B cell (primary cell): ENCODE measurements around the gene POLN. TPM values are rescaled to one million over a fixed set of nuclear protein-coding genes. Genes with fewer than 3 reads are reported as not detected.

Experiments used
- ATAC-seq: fragments of 200-7000 bp; cut with Tn5 transposase; one replicate; pipeline ENCODE4 v1.10.0; 2021; ENCODE audit warnings: low read depth, mild to moderate bottlenecking, moderate number of reproducible peaks, moderate library complexity
- CTCF ChIA-PET: fragments of 350-600 bp; sonication (Branson Sonifier 250); formaldehyde crosslinking; loops from one replicate; lab custom pipeline; 2021; ENCODE audit warnings: antibody characterized with exemption, inconsistent platforms; lab: Charles Lee
- POLR2A ChIA-PET: fragments of 350-600 bp; sonication (Branson Sonifier 250); formaldehyde crosslinking; loops from one replicate; lab custom pipeline; 2021; ENCODE audit warnings: antibody characterized with exemption; lab: Charles Lee
- DNase-seq: peaks from one replicate; pipeline ENCODE4 v3.0.0; 2013
- H2AFZ ChIP-seq: 2 replicates; pipeline ENCODE4 v1.6.1; 2012; ENCODE audit warnings: mild to moderate bottlenecking, low read depth, low read length; ENCODE audit not compliant: insufficient read depth, poor library complexity, severe bottlenecking
- H3K27ac ChIP-seq, 2 donors: 1 replicate in 1 of 2; 2 replicates in 1 of 2; pipeline ENCODE4 v1.5.1; 2012 to 2013; ENCODE audit warnings: low read length in 2 of 2, mild to moderate bottlenecking in 2 of 2, moderate library complexity in 1 of 2
- H3K27me3 ChIP-seq, 4 experiments: fragments of 200-600 bp in 1 of 4; sonication (generic) in 1 of 4; replicated peaks in 1 of 4; 1 replicate in 2 of 4; 2 replicates in 2 of 4; pipeline versions ENCODE4 v1.6.1 to v1.7.0; 2013 to 2016; ENCODE audit warnings: low read length in 3 of 4, mild to moderate bottlenecking in 2 of 4, mixed read lengths in 1 of 4, moderate library complexity in 1 of 4; ENCODE audit not compliant: insufficient read depth in 4 of 4, control insufficient read depth in 3 of 4; ENCODE audit errors: control extremely low read depth in 1 of 4
- H3K36me3 ChIP-seq, 2 experiments: replicated peaks in 1 of 2; 1 replicate in 1 of 2; 2 replicates in 1 of 2; pipeline versions ENCODE4 v1.6.1 to v1.7.1; 2013; ENCODE audit warnings: low read length in 1 of 2; ENCODE audit not compliant: insufficient read depth in 2 of 2, control insufficient read depth in 1 of 2; ENCODE audit errors: control extremely low read depth in 1 of 2, extremely low read depth in 1 of 2
- H3K4me1 ChIP-seq, 2 donors: fragments of 200-600 bp in 1 of 2; sonication (generic) in 1 of 2; 1 replicate in 1 of 2; 2 replicates in 1 of 2; pipeline versions ENCODE4 v1.5.1 to v1.6.1; 2013 to 2017; ENCODE audit warnings: low read length in 2 of 2; ENCODE audit not compliant: control insufficient read depth in 2 of 2, insufficient read depth in 2 of 2
- H3K4me2 ChIP-seq: replicated peaks from 2 replicates; pipeline ENCODE3; 2012; ENCODE audit warnings: mild to moderate bottlenecking, low read depth, low read length; ENCODE audit not compliant: poor library complexity, severe bottlenecking
- H3K4me3 ChIP-seq, 5 experiments: fragments of 200-600 bp in 1 of 5; sonication (generic) in 1 of 5; 1 replicate in 3 of 5; 2 replicates in 2 of 5; pipeline versions ENCODE4 v1.5.1 to v1.7.0; 2011 to 2016; ENCODE audit warnings: low read length in 4 of 5, mild to moderate bottlenecking in 4 of 5, low read depth in 2 of 5, control low read depth in 1 of 5, moderate library complexity in 1 of 5; ENCODE audit not compliant: insufficient read depth in 1 of 5; ENCODE audit errors: control extremely low read depth in 1 of 5, extremely low read depth in 1 of 5
- H3K79me2 ChIP-seq: fragments of 200-600 bp; sonication (generic); one replicate; pipeline ENCODE4 v1.6.0; 2016; ENCODE audit warnings: low read length; ENCODE audit not compliant: control insufficient read depth, insufficient read depth
- H3K9ac ChIP-seq: fragments of 200-600 bp; sonication (generic); 2 replicates; pipeline ENCODE4 v1.6.1; 2017; ENCODE audit warnings: mild to moderate bottlenecking, low read length, moderate library complexity
- H3K9me3 ChIP-seq, 3 donors: one replicate each; pipeline versions ENCODE4 v1.6.1 to v1.7.1; 2013; ENCODE audit warnings: low read length in 2 of 3; ENCODE audit not compliant: control insufficient read depth in 2 of 3, insufficient read depth in 1 of 3; ENCODE audit errors: control extremely low read depth in 1 of 3
- H4K20me1 ChIP-seq: 2 replicates; pipeline ENCODE4 v1.6.0; 2012; ENCODE audit warnings: mild to moderate bottlenecking, low read length; ENCODE audit not compliant: insufficient read depth, control insufficient read depth, poor library complexity, severe bottlenecking
- H3K27ac Mint-ChIP-seq: one replicate; pipeline ENCODE4 v1.8.0; 2021; ENCODE audit warnings: mixed read lengths
- H3K27me3 Mint-ChIP-seq: one replicate; pipeline ENCODE4 v1.8.0; 2021; ENCODE audit warnings: mixed read lengths
- H3K4me1 Mint-ChIP-seq: one replicate; pipeline ENCODE4 v1.8.0; 2021; ENCODE audit warnings: mixed read lengths
- H3K4me3 Mint-ChIP-seq: one replicate; pipeline ENCODE4 v1.8.0; 2021; ENCODE audit warnings: mixed read lengths
- H3K9me3 Mint-ChIP-seq: one replicate; pipeline ENCODE4 v1.8.0; 2022; ENCODE audit warnings: mixed read lengths; ENCODE audit not compliant: insufficient read depth
- EZH2 ChIP-seq: IDR thresholded peaks from 2 replicates; pipeline ENCODE4 v1.6.1; 2012; ENCODE audit warnings: borderline replicate concordance, low read depth, mild to moderate bottlenecking, moderate library complexity, low read length; ENCODE audit not compliant: insufficient read depth, poor library complexity, severe bottlenecking
- WGBS: methylation state at CpG from one replicate; pipeline ENCODE4 v1.1.5; 2013; ENCODE audit warnings: missing lambda C conversion rate; ENCODE audit not compliant: insufficient coverage; 5-methylcytosine and 5-hydroxymethylcytosine counted together
- intact Hi-C: fragments of 100-400 bp; cut with micrococcal nuclease; formaldehyde crosslinking; loops from one replicate; pipeline ENCODE4 v1.10.0; 2022
- polyA plus RNA-seq: library from polyadenylated mRNA; depleted of rRNA; stranded (reverse); fragments of >200 nt; gene quantifications from 2 replicates; pipeline ENCODE4 v1.2.3, GENCODE V29; 2012
- total RNA-seq, 2 donors: library from RNA; stranded (reverse); fragments of 120-200 nt in 1 of 2; gene quantifications; 1 replicate in 1 of 2; 2 replicates in 1 of 2; pipeline versions ENCODE4 v1.2.3 to v1.2.4, GENCODE V29; 2013 to 2022
- TF ChIP-seq, protein P1 (sequence below): fragments of 200-600 bp; IDR thresholded peaks from one replicate; pipeline ENCODE4 v1.8.0; 2022; ENCODE audit warnings: antibody characterized with exemption, mild to moderate bottlenecking

POLN gene
- total and polyA plus RNA-seq, 2 donors (not counting 1 experiment from before 2014, with no cell fraction given): 0.73 to 1.5 TPM

DNA sequence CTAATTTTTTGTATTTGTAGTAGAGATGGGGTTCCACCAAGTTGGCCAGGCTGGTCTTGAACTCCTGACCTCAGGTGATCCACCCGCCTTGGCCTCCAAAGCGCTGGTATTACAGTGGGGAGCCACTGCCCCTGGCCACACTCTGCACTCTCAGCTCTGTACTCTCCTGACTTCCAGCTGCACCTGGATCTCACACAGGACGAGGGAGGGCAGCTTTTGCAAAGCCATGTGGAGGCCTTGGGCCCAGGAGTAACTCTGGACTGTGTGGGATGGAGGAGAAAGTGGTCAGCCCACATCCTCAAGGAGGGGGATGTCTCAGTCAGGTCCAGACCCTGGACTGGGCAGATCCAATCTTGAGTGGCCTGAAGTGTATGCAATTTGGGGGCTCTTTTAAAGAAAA is 159.8 kb downstream of the POLN start:
- CTCF ChIA-PET: no interaction called here
- Histone ChIP-seq H3K9me3 (peaks cover 0 to 5% (median 0%) of the 10 kb centered on the region in 3 donors), H3K27ac (no peak overlapping the region), H2AFZ (no peak overlapping the region), H3K36me3 (no peaks in the 10 kb centered on the region), H3K4me3 (no peak overlapping the region), H3K9ac (no peak overlapping the region), H3K4me1 (no peaks in the 10 kb centered on the region), H4K20me1 (no peaks in the 10 kb centered on the region), H3K4me2 (no peak overlapping the region), H3K27me3 (no peaks in the 10 kb centered on the region), H3K79me2 (no peaks in the 10 kb centered on the region)
- ATAC-seq: no peak
- Mint-ChIP-seq H3K9me3 (no peaks in the 10 kb centered on the region), H3K27ac (no peak overlapping the region), H3K4me3 (no peak overlapping the region), H3K4me1 (no peaks in the 10 kb centered on the region), H3K27me3 (peaks cover 12% of the 10 kb centered on the region)
- intact Hi-C loops: no loop called here
- DNase-seq: no peak
- WGBS: 100% methylated on average over 2 of the region's 3 CpGs
- POLR2A ChIA-PET: no interaction called here
- TF ChIP-seq, protein P1, sequence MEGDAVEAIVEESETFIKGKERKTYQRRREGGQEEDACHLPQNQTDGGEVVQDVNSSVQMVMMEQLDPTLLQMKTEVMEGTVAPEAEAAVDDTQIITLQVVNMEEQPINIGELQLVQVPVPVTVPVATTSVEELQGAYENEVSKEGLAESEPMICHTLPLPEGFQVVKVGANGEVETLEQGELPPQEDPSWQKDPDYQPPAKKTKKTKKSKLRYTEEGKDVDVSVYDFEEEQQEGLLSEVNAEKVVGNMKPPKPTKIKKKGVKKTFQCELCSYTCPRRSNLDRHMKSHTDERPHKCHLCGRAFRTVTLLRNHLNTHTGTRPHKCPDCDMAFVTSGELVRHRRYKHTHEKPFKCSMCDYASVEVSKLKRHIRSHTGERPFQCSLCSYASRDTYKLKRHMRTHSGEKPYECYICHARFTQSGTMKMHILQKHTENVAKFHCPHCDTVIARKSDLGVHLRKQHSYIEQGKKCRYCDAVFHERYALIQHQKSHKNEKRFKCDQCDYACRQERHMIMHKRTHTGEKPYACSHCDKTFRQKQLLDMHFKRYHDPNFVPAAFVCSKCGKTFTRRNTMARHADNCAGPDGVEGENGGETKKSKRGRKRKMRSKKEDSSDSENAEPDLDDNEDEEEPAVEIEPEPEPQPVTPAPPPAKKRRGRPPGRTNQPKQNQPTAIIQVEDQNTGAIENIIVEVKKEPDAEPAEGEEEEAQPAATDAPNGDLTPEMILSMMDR: no peak
- TF ChIP-seq EZH2: no peak

DNA sequence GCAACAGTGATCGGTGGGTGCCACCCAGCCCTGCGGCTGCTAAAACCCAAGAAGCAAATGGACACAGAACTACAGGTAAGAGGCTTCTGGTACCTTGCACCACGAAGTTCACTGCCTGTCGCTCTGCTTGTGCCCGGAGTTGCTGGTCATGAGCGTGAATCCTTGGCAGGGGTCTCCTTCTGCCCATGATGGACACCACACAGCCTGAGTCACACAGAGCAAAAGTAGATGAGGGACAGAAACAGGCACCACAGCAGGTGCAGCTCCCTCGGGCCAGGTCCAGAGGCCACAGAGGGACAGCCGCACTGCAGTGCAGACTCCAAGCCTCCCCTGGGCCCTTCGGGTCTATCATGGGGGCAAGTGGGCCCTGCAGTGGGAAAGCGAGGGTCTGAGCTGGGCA is 160.4 kb downstream of the POLN start:
- ATAC-seq (no peak), DNase-seq (no peak)
- ChIA-PET POLR2A (no interaction called here), CTCF (no interaction called here)
- H3K36me3 ChIP-seq: no peaks in the 10 kb centered on the region
- Mint-ChIP-seq H3K4me1 (no peaks in the 10 kb centered on the region), H3K4me3 (no peak overlapping the region), H3K27ac (no peak overlapping the region), H3K27me3 (peaks cover 8% of the 10 kb centered on the region), H3K9me3 (no peaks in the 10 kb centered on the region)
- no peak overlapping the region for H3K27ac ChIP-seq
- H3K27me3 ChIP-seq: no peaks in the 10 kb centered on the region
- no peak overlapping the region for H3K9ac ChIP-seq
- intact Hi-C loops: no loop called here
- H3K9me3 ChIP-seq: peaks cover 0 to 1% (median 0%) of the 10 kb centered on the region in 3 donors
- H3K79me2 ChIP-seq: no peaks in the 10 kb centered on the region
- H3K4me3 ChIP-seq: no peak overlapping the region
- H3K4me2 ChIP-seq: no peak overlapping the region
- H4K20me1 ChIP-seq: no peaks in the 10 kb centered on the region
- no peak overlapping the region for H2AFZ ChIP-seq
- TF ChIP-seq EZH2: no peak
- TF ChIP-seq, protein P1: no peak
- H3K4me1 ChIP-seq: no peaks in the 10 kb centered on the region
- WGBS: 95% methylated on average over 10 of the region's 10 CpGs
